Uterus (tissue), 2 donors: ENCODE results near the gene ETS1.

Experiments used
- POLR2A ChIP-seq, 2 donors: fragments of 450-650 bp; IDR thresholded peaks; one replicate each; pipeline ENCODE4 v1.6.1; 2016; ENCODE audit warnings: antibody characterized with exemption in 2 of 2, mild to moderate bottlenecking in 1 of 2, moderate library complexity in 1 of 2
- TF ChIP-seq, protein P1 (sequence below), 4 experiments: fragments of 200-600 bp in 2 of 4; fragments of 450-650 bp in 2 of 4; sonication (generic) in 2 of 4; IDR thresholded peaks; one replicate each; pipeline ENCODE4 v1.5.1; 2016 to 2019; ENCODE audit warnings: antibody characterized with exemption in 4 of 4, mild to moderate bottlenecking in 2 of 4, moderate library complexity in 1 of 4

DNA sequence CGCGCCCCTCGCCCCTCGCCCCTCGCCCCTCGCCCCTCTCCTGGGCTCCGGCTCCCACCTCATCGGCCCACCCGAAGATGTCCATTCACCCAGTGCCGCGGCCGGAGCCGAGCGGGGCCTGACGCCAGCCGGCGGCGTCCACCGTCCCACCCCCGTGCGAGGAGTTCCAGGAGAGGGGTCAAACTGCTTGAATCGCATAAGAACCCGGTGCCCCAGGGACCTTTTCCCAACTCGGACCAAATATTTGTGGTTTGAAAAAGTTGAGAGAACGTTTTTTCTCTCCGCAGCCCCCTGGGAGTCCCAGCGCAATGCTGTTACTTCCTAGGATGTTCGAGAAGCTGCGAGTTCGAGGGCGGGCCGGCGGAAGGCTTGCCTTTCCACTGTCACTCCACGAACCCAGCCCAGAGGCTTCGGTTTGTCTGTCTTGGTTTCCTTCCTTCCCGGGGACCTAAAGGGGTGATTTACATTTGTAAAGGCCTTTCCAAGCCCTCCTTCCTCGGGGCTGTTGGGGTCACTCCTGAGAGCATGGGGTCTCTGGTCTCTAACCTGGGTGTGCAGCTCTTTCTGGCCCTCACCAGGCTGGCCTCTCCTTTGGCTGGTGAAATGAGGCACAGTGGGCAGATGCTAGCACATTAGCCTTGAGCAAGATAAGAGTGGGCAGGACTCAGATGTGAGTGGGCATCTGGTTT lies 38.0 kb downstream of the ETS1 start:
- no peak for TF ChIP-seq POLR2A (IDR thresholded peaks at IDR 0.05)
- TF ChIP-seq, protein P1, sequence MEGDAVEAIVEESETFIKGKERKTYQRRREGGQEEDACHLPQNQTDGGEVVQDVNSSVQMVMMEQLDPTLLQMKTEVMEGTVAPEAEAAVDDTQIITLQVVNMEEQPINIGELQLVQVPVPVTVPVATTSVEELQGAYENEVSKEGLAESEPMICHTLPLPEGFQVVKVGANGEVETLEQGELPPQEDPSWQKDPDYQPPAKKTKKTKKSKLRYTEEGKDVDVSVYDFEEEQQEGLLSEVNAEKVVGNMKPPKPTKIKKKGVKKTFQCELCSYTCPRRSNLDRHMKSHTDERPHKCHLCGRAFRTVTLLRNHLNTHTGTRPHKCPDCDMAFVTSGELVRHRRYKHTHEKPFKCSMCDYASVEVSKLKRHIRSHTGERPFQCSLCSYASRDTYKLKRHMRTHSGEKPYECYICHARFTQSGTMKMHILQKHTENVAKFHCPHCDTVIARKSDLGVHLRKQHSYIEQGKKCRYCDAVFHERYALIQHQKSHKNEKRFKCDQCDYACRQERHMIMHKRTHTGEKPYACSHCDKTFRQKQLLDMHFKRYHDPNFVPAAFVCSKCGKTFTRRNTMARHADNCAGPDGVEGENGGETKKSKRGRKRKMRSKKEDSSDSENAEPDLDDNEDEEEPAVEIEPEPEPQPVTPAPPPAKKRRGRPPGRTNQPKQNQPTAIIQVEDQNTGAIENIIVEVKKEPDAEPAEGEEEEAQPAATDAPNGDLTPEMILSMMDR (IDR thresholded peaks at IDR 0.05): no peak
